Measurements from ENCODE around the gene CDC42BPB.

CDC42BPB gene

GRCh38 chr14:103030741-103031565 lies 26.4 kb downstream of the CDC42BPB start:
- TF ChIP-seq, protein P1, sequence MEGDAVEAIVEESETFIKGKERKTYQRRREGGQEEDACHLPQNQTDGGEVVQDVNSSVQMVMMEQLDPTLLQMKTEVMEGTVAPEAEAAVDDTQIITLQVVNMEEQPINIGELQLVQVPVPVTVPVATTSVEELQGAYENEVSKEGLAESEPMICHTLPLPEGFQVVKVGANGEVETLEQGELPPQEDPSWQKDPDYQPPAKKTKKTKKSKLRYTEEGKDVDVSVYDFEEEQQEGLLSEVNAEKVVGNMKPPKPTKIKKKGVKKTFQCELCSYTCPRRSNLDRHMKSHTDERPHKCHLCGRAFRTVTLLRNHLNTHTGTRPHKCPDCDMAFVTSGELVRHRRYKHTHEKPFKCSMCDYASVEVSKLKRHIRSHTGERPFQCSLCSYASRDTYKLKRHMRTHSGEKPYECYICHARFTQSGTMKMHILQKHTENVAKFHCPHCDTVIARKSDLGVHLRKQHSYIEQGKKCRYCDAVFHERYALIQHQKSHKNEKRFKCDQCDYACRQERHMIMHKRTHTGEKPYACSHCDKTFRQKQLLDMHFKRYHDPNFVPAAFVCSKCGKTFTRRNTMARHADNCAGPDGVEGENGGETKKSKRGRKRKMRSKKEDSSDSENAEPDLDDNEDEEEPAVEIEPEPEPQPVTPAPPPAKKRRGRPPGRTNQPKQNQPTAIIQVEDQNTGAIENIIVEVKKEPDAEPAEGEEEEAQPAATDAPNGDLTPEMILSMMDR (IDR thresholded peaks at IDR 0.05; ENCODE audit: low read depth, low read length, poor library complexity, severe bottlenecking), result no peak
- TF ChIP-seq EZH2phosphoT487 (IDR thresholded peaks at IDR 0.05; ENCODE audit: borderline replicate concordance, low read length), result no peak
- H3K4me3 ChIP-seq (ENCODE audit: low read length), result no peak overlapping the region
- no peak overlapping the region for H3K27ac ChIP-seq (ENCODE audit: low read depth, low read length)
- H3F3A ChIP-seq (ENCODE audit: control insufficient read depth, insufficient read depth), result no peaks in the 10 kb centered on the region
- no peaks in the 10 kb centered on the region for H3K79me2 ChIP-seq (ENCODE audit: control insufficient read depth, low read length)
- no peaks in the 10 kb centered on the region for H3K36me3 ChIP-seq (ENCODE audit: control insufficient read depth, low read length)
- no peak overlapping the region for H3K4me2 ChIP-seq (ENCODE audit: low read length)
- H3K27me3 ChIP-seq (ENCODE audit: control insufficient read depth, low read length), result no peaks in the 10 kb centered on the region
- H3K4me1 ChIP-seq (ENCODE audit: control insufficient read depth, low read length), result 0 out of 2 replicates have a peak, but pooled peaks cover 5% of the 10 kb centered on the region
- H4K20me1 ChIP-seq (ENCODE audit: control insufficient read depth, insufficient read depth, low read depth, low read length), result no peaks in the 10 kb centered on the region
- no peaks in the 10 kb centered on the region for H3K9me3 ChIP-seq (ENCODE audit: control insufficient read depth, insufficient read depth, low read length)
- no peaks in the 10 kb centered on the region for H3K9me2 ChIP-seq (replicated peaks; ENCODE audit: control insufficient read depth, low read length)

- no peaks in the 10 kb centered on the region for H3K79me2 ChIP-seq (ENCODE audit: control insufficient read depth, low read length)
Measured at GRCh38 chr14:103029936-103030335, 27.4 kb downstream of the CDC42BPB start.

GRCh38 chr14:103028772-103029171 lies 28.6 kb downstream of the CDC42BPB start:
- Histone ChIP-seq H3K4me1 (ENCODE audit: control insufficient read depth, low read length) (0 out of 2 replicates have a peak, but pooled peaks cover 5% of the 10 kb centered on the region), H4K20me1 (ENCODE audit: control insufficient read depth, insufficient read depth, low read depth, low read length) (no peaks in the 10 kb centered on the region), H3K4me2 (ENCODE audit: low read length) (no peak overlapping the region), H3K79me2 (ENCODE audit: control insufficient read depth, low read length) (no peaks in the 10 kb centered on the region), H3K36me3 (ENCODE audit: control insufficient read depth, low read length) (no peaks in the 10 kb centered on the region), H3F3A (ENCODE audit: control insufficient read depth, insufficient read depth) (no peaks in the 10 kb centered on the region), H3K27me3 (ENCODE audit: control insufficient read depth, low read length) (peaks cover 7% of the 10 kb centered on the region; the same call in 1 of the 2 replicates), H3K4me3 (ENCODE audit: low read length) (no peak overlapping the region), H3K27ac (ENCODE audit: low read depth, low read length) (no peak overlapping the region), H3K9me2 (replicated peaks; ENCODE audit: control insufficient read depth, low read length) (no peaks in the 10 kb centered on the region), H3K9me3 (ENCODE audit: control insufficient read depth, insufficient read depth, low read length) (no peaks in the 10 kb centered on the region)
- TF ChIP-seq, protein P1 (IDR thresholded peaks at IDR 0.05; ENCODE audit: low read depth, low read length, poor library complexity, severe bottlenecking), result no peak
- TF ChIP-seq EZH2phosphoT487 (IDR thresholded peaks at IDR 0.05; ENCODE audit: borderline replicate concordance, low read length), result no peak

More at GRCh38 chr14:103029936-103030335, 27.4 kb downstream of the CDC42BPB start:
- Histone ChIP-seq H3K27ac (ENCODE audit: low read depth, low read length) (no peak overlapping the region), H3K4me2 (ENCODE audit: low read length) (no peak overlapping the region), H3K4me1 (ENCODE audit: control insufficient read depth, low read length) (0 out of 2 replicates have a peak, but pooled peaks cover 5% of the 10 kb centered on the region), H4K20me1 (ENCODE audit: control insufficient read depth, insufficient read depth, low read depth, low read length) (no peaks in the 10 kb centered on the region), H3K27me3 (ENCODE audit: control insufficient read depth, low read length) (no peaks in the 10 kb centered on the region), H3K36me3 (ENCODE audit: control insufficient read depth, low read length) (no peaks in the 10 kb centered on the region), H3K4me3 (ENCODE audit: low read length) (no peak overlapping the region), H3F3A (ENCODE audit: control insufficient read depth, insufficient read depth) (no peaks in the 10 kb centered on the region), H3K9me3 (ENCODE audit: control insufficient read depth, insufficient read depth, low read length) (no peaks in the 10 kb centered on the region), H3K9me2 (replicated peaks; ENCODE audit: control insufficient read depth, low read length) (no peaks in the 10 kb centered on the region)
- TF ChIP-seq, protein P1 (IDR thresholded peaks at IDR 0.05; ENCODE audit: low read depth, low read length, poor library complexity, severe bottlenecking), result no peak

Data from DOHH2 (cell line).